ENCODE measurements around the gene MYOT.

Gene MYOT

DNA sequence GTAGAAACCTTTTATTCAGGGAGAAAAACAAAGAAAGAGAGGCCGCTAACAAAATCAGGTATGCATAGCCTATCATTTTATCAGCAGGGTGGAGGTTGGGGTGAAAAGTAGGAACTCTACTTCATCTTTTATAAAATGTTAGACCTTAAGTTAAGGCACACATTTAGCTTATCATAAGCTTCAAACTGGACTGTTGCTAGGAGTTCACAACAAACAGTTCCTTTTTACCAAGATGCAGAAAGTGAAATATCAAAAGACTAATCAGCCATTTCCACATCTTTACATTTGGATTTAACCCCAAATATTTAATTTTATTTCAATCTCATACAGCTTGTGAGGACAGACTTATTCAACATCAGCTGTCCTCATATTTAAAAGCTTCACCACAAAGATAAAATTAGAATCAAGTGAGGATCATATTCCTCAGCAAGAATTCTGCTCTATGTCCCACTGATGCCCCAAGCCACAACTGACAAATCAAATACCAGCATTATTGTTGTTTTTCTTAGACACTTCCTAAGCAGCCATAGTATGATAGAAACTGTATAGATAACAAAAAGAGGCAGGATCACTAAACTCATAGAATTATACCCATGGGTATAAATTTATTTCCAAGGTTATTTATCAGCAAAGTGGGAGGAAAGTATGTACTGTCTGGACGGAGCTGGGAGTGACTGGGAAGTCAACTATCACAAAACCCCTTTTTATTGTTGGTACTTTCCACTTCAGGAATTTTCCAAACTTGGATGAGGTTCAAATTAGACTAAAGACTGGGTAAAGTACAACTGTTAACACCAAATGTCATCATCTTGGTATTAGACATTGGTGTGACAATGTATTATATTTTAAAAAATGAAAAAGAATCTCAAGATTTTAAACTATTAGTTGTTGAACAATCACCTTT, 29.9 kb upstream of the MYOT start:
- Histone ChIP-seq H3K4me3 (replicated peaks; ENCODE audit: insufficient read depth, low read length) (no peak overlapping the region), H3K27me3 (ENCODE audit: insufficient read depth, poor library complexity, severe bottlenecking) (no peaks in the 10 kb centered on the region), H3K27ac (replicated peaks) (no peak overlapping the region)
- TF ChIP-seq GABPA (IDR thresholded peaks at IDR 0.05; ENCODE audit: low read depth): no peak
- no peak for TF ChIP-seq POLR2AphosphoS5 (IDR thresholded peaks at IDR 0.05; ENCODE audit: low read depth)
- TF ChIP-seq, protein P1, sequence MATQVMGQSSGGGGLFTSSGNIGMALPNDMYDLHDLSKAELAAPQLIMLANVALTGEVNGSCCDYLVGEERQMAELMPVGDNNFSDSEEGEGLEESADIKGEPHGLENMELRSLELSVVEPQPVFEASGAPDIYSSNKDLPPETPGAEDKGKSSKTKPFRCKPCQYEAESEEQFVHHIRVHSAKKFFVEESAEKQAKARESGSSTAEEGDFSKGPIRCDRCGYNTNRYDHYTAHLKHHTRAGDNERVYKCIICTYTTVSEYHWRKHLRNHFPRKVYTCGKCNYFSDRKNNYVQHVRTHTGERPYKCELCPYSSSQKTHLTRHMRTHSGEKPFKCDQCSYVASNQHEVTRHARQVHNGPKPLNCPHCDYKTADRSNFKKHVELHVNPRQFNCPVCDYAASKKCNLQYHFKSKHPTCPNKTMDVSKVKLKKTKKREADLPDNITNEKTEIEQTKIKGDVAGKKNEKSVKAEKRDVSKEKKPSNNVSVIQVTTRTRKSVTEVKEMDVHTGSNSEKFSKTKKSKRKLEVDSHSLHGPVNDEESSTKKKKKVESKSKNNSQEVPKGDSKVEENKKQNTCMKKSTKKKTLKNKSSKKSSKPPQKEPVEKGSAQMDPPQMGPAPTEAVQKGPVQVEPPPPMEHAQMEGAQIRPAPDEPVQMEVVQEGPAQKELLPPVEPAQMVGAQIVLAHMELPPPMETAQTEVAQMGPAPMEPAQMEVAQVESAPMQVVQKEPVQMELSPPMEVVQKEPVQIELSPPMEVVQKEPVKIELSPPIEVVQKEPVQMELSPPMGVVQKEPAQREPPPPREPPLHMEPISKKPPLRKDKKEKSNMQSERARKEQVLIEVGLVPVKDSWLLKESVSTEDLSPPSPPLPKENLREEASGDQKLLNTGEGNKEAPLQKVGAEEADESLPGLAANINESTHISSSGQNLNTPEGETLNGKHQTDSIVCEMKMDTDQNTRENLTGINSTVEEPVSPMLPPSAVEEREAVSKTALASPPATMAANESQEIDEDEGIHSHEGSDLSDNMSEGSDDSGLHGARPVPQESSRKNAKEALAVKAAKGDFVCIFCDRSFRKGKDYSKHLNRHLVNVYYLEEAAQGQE (IDR thresholded peaks at IDR 0.05; ENCODE audit: insufficient replicate concordance, low read depth): no peak
- TF ChIP-seq SPI1 (IDR thresholded peaks at IDR 0.05; ENCODE audit: borderline replicate concordance, low read depth): no peak
- no peak for TF ChIP-seq CTCF (IDR thresholded peaks at IDR 0.05; ENCODE audit: insufficient read depth, low read length)
- DNase-seq (ENCODE audit: low read depth in 1 of 2, low spot score in 1 of 2): no peak

DNA sequence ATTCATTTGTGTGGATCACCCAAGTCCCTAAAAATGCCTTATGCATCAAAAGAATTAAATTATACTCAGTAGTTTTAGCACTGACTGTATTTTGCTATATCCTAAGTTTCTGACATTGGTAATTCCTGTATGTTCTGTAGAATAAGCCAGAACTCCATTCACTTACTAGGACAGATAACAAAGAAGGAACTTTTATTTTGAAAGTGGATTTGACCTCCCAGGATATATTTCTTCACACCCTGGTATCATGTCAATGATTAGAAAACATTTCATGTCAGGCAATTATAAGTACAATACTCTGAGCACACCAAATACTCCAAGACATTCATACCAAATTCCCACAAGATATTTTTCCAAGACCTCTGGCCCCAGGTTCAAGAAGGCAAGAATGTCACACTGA, 28.7 kb upstream of the MYOT start:
- TF ChIP-seq CTCF (IDR thresholded peaks at IDR 0.05; ENCODE audit: insufficient read depth, low read length): no peak
- TF ChIP-seq SPI1 (IDR thresholded peaks at IDR 0.05; ENCODE audit: borderline replicate concordance, low read depth): no peak
- TF ChIP-seq POLR2AphosphoS5 (IDR thresholded peaks at IDR 0.05; ENCODE audit: low read depth): no peak
- TF ChIP-seq, protein P1 (IDR thresholded peaks at IDR 0.05; ENCODE audit: insufficient replicate concordance, low read depth): no peak
- TF ChIP-seq GABPA (IDR thresholded peaks at IDR 0.05; ENCODE audit: low read depth): no peak
- DNase-seq (ENCODE audit: low read depth in 1 of 2, low spot score in 1 of 2): no peak
- H3K27me3 ChIP-seq (ENCODE audit: insufficient read depth, poor library complexity, severe bottlenecking): no peaks in the 10 kb centered on the region
- no peak overlapping the region for H3K27ac ChIP-seq (replicated peaks)
- H3K4me3 ChIP-seq (replicated peaks; ENCODE audit: insufficient read depth, low read length): no peak overlapping the region

GRCh38 chr5:137842296-137842695, 25.4 kb upstream of the MYOT start:
- DNase-seq (ENCODE audit: low read depth in 1 of 2, low spot score in 1 of 2): no peak
- Histone ChIP-seq H3K4me3 (replicated peaks; ENCODE audit: insufficient read depth, low read length) (no peak overlapping the region), H3K27ac (replicated peaks) (no peak overlapping the region), H3K27me3 (ENCODE audit: insufficient read depth, poor library complexity, severe bottlenecking) (no peaks in the 10 kb centered on the region)
- TF ChIP-seq GABPA (IDR thresholded peaks at IDR 0.05; ENCODE audit: low read depth) (no peak), CTCF (IDR thresholded peaks at IDR 0.05; ENCODE audit: insufficient read depth, low read length) (no peak), SPI1 (IDR thresholded peaks at IDR 0.05; ENCODE audit: borderline replicate concordance, low read depth) (no peak), POLR2AphosphoS5 (IDR thresholded peaks at IDR 0.05; ENCODE audit: low read depth) (no peak)
- TF ChIP-seq, protein P1 (IDR thresholded peaks at IDR 0.05; ENCODE audit: insufficient replicate concordance, low read depth): no peak

All from HL-60 (cell line).